ENCODE results near the gene IGFL2.
"Not testable (repeated sequence)": the region's sequence is repeated elsewhere in the genome, so short reads cannot be mapped to it uniquely, and the experiment has no call there.

IGFL2 gene

GRCh38 chr19:46147791-46148288 is at the start of gene IGFL2:
TSS of gene IGFL2 (plus strand) at chr19:46148238. CDS start at chr19:46148279, 41 bp downstream.
- in situ Hi-C loops (cut with HindIII; ENCODE audit: low sequenced_read_pairs): no loop called here

GRCh38 chr19:46100344-46100743 is 47.7 kb upstream of the IGFL2 start:
- in situ Hi-C loops (cut with HindIII; ENCODE audit: low sequenced_read_pairs): no loop called here

- in situ Hi-C loops (cut with HindIII; ENCODE audit: low sequenced_read_pairs): no loop called here
Observed at GRCh38 chr19:46101293-46101692, 46.7 kb upstream of the IGFL2 start.

DNA sequence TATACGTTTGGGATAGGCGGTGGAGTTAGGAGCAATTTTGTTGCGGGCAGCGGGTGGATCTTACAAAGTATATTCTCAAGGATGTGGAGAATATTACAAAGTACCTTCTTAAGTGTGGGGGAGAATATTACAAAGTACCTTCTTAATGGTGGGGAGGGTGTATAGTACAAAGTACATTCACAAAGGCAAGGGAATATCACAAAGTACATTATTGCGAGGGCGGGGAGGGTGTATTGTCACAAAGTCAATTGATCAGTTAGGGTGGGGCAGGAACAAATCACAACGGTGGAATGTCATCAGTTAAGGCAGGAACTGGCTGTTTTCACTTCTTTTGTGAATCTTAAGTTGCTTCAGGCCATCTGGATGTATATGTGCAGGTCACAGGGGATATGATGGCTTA is 45.7 kb upstream of the IGFL2 start:
- in situ Hi-C loops (cut with HindIII; ENCODE audit: low sequenced_read_pairs): not testable (repeated sequence)

DNA sequence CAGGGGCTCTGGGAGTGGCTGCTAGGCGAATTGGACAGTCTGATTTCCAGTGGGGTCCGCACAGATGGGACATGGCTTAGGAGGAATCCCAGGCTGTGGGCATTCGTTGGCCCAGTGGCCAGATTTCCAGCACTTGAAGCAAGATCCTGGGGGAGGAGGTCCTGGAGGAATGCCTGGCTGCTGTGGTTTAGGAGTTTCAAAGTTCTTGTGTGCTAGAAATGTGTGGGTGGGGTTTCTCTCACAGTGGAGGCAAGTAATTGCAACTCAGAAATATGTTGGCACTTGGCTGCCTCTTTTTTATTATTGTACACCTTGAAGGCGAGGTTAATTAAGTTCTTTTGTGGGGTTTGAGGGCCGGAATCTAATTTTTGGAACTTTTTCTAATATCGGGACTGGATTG is 40.7 kb upstream of the IGFL2 start:
- in situ Hi-C loops (cut with HindIII; ENCODE audit: low sequenced_read_pairs): no loop called here

DNA sequence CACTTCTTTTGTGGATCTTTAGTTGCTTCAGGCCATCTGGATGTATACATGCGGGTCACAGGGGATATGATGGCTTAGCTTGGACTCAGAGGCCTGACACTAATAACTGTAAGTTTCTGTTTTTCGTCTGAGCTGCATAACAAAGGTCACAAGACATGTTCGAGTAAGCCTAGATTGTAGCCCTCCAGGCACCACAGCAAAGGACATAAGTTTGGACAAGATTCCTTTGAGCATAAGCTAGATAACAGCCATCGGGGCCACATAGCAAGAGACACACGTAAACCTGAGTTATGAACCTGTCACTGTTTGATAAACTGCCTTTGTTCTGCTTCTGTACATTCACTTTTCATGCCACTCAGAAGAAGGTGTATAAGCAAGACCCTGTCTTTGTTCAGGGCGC is 38.2 kb upstream of the IGFL2 start:
- in situ Hi-C loops (cut with HindIII; ENCODE audit: low sequenced_read_pairs): no loop called here

DNA sequence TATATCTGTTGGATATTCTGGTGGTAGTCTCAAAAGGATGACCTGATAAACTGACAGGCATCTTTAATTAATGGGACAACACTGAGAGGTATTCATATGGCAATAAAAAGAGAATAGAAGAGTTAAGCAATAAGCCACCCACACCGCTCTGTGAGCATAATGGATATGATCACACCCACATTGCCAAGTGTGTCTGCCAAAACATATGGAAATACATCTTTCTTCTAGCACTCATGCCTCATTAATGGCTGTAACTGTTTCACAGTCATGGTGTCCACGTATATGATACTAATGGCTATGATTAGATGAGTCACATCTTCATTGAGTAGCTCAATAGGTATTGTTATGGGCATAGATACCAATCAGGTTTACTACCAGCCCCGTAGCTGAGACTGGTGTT is 36.7 kb upstream of the IGFL2 start:
- in situ Hi-C loops (cut with HindIII; ENCODE audit: low sequenced_read_pairs): no loop called here

DNA sequence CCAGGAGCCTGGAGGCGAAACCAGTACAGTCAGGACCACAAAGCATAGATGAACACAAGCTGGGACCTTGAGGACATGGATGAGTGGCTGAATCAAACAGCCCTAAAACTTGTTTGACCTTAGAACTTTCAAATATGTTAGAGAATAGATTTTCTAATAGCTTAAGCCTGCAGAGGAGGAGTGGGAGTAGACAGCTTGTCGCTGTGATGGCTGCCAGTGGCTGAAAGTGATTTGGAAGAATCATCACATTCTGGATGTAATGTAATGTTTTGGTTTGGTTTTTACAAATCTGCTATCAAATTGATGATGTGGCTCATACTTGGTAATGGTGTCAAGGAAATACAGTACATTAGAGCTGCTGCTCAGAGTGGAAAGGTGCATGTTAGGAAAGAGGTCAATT is 35.5 kb upstream of the IGFL2 start:
- in situ Hi-C loops (cut with HindIII; ENCODE audit: low sequenced_read_pairs): no loop called here

DNA sequence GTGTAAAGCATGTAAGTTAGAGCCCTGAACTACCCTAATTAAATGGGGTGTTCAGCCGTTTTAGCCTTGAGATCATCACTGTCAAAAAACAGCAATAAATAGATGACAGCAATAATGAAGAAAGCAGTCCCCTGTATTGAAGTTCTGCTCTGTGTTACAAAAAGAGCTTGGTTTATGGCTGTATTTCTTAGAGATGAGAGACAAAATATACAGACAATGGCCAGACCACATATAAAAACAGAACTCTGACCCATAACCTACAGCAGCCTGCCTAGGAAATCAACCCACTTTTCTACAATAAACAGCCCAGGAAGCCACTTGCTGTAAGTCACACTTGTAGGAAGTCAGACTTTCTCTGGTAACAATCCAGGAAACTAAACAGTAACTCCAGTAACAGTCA is 34.3 kb upstream of the IGFL2 start:
- in situ Hi-C loops (cut with HindIII; ENCODE audit: low sequenced_read_pairs): no loop called here

DNA sequence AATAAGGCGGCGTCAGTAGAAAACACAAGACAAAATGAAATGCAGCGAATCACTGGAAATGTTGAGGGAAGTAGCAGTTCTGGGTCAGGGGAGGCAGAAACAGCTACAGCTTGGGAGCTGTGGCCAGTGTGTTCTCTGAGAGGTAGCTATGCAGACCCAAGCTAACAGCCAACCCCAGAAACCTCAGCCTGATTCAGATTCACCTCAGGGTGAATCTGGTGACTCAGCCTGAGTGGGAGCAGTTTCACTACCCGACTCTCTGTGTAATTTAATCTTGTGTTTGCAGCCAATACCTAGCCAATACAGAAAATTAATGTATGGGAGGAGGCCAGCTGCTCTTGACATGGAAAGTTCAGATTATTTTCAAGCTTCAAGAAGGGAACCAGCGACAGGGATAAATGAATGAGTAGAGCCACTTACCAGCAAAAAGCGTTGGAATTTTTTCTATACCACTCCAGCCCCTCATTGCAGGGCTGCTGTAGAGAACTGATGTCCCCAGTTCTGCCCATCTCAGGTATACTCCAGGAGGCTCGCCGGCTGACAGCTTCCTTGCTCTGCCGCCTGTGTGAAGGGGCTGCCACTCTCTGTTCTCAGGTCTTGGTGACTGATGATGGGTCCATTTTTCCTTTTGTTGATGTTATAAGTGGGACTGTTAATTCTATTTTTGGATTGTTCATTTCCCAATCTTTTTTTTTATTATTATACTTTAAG is 32.5 kb upstream of the IGFL2 start:
- in situ Hi-C loops (cut with HindIII; ENCODE audit: low sequenced_read_pairs): no loop called here

GRCh38 chr19:46116121-46116520 is 31.9 kb upstream of the IGFL2 start:
- in situ Hi-C loops (cut with HindIII; ENCODE audit: low sequenced_read_pairs): no loop called here

GRCh38 chr19:46118136-46118535 is 29.9 kb upstream of the IGFL2 start:
- in situ Hi-C loops (cut with HindIII; ENCODE audit: low sequenced_read_pairs): no loop called here

GRCh38 chr19:46124638-46125115 is 23.4 kb upstream of the IGFL2 start, which contains the start of gene IGFL3:
TSS of gene IGFL3 (minus strand) at chr19:46124688. CDS start at chr19:46124649, 39 bp downstream.
- in situ Hi-C loops (cut with HindIII; ENCODE audit: low sequenced_read_pairs): no loop called here

- in situ Hi-C loops (cut with HindIII; ENCODE audit: low sequenced_read_pairs): no loop called here
Observed at GRCh38 chr19:46125447-46125846, 22.6 kb upstream of the IGFL2 start.

GRCh38 chr19:46126086-46126580 is 21.9 kb upstream of the IGFL2 start:
- in situ Hi-C loops (cut with HindIII; ENCODE audit: low sequenced_read_pairs): no loop called here

GRCh38 chr19:46131485-46132143 is 16.4 kb upstream of the IGFL2 start:
- in situ Hi-C loops (cut with HindIII; ENCODE audit: low sequenced_read_pairs): no loop called here

DNA sequence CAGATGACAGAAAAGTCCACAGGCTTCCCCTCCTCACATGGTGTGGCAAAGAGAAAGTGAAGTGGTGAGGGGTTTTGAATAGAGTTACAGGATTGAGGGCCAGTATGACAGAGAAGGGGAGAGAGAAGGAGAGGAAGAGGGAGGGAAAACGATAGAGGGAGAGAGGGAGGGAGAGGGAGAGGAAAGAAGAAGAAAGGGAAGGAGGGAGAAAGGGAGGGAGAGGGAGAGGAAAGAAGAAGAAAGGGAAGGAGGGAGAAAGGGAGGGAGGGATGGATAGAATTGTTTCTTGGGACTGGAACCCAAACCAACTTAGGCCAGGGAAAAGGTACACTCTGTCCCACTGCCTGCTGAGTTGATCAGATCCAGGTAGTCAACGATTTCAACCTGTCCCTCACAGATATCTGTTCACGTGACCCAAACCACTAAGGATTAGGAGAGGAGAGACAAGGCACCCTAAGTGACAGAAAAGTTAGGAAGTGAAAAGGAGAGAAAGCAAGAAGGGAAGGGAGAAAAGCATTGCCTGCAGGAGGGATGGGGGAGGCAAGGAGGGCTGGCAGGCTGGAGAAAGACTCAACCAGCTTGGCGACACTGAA is 15.4 kb upstream of the IGFL2 start:
- in situ Hi-C loops (cut with HindIII; ENCODE audit: low sequenced_read_pairs): no loop called here

GRCh38 chr19:46133101-46133627 is 14.9 kb upstream of the IGFL2 start:
- in situ Hi-C loops (cut with HindIII; ENCODE audit: low sequenced_read_pairs): no loop called here

- in situ Hi-C loops (cut with HindIII; ENCODE audit: low sequenced_read_pairs): no loop called here
Observed at GRCh38 chr19:46133777-46134241, 14.2 kb upstream of the IGFL2 start.

GRCh38 chr19:46134527-46134926 is 13.5 kb upstream of the IGFL2 start:
- in situ Hi-C loops (cut with HindIII; ENCODE audit: low sequenced_read_pairs): no loop called here

GRCh38 chr19:46137915-46138473 is 10.0 kb upstream of the IGFL2 start:
- in situ Hi-C loops (cut with HindIII; ENCODE audit: low sequenced_read_pairs): no loop called here
